Cerebellar nuclear complex (tissue), 1 donor: Measurements from ENCODE around the gene PRRT2.
"Not testable (repeated sequence)": the region's sequence is repeated elsewhere in the genome, so short reads cannot be mapped to it uniquely, and the experiment has no call there.

Experiments
- DNase-seq, 2 experiments: peaks; one replicate each; lab custom pipeline; 2025; lab: John Stamatoyannopoulos, UW

The PRRT2 gene

DNA sequence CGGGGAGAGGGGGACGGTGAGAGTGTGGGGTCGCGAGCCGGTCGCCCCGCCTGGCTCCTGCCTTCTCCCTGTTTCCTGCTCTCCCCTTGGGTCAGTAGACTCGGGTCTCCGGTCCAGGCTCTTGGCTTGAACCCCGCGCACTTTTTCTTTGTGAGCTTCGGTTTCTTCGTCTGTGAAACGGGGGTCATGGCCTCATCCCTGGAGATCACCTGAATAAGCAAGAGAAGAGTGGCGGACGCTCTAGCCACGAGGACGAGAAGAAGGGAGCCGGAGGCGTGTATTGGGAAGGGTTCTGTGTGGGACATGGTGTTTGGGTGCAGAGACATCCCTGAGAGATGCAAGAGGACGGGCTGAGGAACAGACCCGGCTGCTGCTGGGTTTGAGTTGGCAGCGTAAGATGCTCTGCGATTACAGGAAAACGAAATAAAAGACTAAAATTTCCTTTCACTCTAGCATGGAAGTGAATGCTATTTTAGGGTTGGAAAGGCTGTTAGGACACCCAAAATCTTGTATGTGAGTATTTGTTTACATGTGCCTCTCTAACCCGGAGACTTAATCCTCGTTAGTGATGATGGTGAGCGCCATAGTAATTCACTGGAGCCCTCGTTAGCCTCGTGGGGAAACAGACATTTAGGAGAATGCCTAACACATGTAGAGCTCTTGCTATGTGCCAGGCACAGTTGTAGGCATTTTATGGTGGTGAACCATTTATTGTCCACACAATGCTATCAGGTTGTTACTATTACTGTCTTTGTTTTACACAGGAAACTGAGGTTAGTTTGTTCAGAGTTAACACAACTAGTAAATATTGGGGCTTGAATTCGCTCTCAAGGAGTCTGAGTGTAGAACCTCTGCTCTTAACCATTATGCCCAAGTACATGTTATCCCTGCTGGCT, 20.8 kb upstream of the PRRT2 start:
- no peak for DNase-seq

- DNase-seq: no peak
Observed at GRCh38 chr16:29791845-29792807, 19.9 kb upstream of the PRRT2 start.

- DNase-seq: not testable (repeated sequence)
Observed at GRCh38 chr16:29793153-29793552, 18.8 kb upstream of the PRRT2 start.

GRCh38 chr16:29794231-29794710, 17.7 kb upstream of the PRRT2 start:
- no peak for DNase-seq

- DNase-seq: no peak
Observed at GRCh38 chr16:29802416-29802935, 9.5 kb upstream of the PRRT2 start.

- no peak for DNase-seq
Observed at GRCh38 chr16:29804020-29804419, 8.0 kb upstream of the PRRT2 start.

DNA sequence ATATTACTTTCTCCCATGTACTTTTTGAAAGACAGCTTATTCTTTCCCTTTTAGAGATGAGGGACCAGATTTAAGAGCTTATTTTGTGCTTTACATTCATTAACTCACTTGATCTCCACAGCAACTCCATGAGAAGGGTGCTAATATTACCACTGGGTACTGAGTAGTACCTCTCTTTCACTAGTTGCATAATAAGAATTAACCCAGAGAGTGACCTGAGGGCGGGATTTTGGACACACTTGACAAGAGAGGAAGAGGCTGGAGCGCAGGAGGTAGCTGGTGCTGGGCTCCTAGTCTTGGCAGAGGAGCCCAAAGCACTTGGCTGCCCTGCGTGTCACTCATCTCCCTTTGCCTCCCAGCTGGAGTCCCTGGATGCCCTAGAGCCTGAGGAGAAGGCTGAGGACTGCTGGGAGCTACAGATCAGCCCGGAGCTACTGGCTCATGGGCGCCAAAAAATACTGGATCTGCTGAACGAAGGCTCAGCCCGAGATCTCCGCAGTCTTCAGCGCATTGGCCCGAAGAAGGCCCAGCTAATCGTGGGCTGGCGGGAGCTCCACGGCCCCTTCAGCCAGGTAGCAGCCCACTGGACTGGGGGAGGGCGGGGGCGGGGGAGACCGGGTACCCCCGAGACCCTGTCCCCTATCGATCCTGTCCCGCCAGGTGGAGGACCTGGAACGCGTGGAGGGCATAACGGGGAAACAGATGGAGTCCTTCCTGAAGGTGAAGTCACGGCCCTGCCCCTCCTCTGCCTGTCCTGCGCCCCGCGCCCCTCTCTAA, 7.3 kb upstream of the PRRT2 start:
- no peak for DNase-seq

- DNase-seq: peak; percentile 67 to 94
Observed at GRCh38 chr16:29805232-29806098, 6.5 kb upstream of the PRRT2 start.

DNA sequence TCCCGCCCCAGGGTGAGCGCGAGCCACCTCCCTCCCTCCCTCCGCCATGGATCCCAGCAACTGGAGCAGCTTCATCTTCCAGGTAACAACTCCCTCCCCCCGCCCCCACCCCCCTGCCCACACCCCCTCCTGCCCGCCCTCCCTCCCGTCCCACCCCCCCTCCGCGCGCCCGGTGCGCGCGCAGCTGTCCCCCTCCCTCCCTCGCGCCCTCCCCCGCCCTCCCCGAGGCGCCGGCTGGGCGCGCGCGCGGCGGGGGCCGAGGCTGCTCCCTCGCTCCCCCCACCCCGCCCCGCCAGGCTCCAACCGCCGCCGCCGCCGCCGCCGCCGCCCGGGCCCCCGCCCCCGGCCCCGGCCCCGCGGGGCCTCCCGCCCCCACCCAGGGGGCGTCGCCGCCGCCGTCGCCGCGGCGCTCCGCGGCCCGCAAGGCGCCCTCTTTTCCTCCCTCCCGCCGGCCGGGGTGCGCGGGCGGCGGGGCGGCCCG, 5.9 kb upstream of the PRRT2 start, which contains the start of gene MAZ:
TSS of gene MAZ (plus strand) at position 431 of the 481 bp plus-strand sequence. CDS start 173 bp downstream, outside the sequence.
- DNase-seq: no peak

DNA sequence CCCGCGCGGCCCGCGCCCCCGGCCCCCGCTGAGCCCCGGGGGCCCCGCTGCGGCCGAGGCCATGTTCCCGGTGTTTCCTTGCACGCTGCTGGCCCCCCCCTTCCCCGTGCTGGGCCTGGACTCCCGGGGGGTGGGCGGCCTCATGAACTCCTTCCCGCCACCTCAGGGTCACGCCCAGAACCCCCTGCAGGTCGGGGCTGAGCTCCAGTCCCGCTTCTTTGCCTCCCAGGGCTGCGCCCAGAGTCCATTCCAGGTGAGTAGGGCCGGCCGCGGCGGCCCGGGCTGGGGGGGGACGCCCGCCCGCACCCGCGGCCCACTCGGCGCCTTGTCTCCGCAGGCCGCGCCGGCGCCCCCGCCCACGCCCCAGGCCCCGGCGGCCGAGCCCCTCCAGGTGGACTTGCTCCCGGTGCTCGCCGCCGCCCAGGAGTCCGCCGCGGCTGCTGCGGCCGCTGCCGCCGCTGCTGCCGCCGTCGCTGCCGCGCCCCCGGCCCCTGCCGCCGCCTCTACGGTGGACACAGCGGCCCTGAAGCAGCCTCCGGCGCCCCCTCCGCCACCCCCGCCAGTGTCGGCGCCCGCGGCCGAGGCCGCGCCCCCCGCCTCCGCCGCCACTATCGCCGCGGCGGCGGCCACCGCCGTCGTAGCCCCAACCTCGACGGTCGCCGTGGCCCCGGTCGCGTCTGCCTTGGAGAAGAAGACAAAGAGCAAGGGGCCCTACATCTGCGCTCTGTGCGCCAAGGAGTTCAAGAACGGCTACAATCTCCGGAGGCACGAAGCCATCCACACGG, 5.2 kb upstream of the PRRT2 start:
- DNase-seq: no peak

DNA sequence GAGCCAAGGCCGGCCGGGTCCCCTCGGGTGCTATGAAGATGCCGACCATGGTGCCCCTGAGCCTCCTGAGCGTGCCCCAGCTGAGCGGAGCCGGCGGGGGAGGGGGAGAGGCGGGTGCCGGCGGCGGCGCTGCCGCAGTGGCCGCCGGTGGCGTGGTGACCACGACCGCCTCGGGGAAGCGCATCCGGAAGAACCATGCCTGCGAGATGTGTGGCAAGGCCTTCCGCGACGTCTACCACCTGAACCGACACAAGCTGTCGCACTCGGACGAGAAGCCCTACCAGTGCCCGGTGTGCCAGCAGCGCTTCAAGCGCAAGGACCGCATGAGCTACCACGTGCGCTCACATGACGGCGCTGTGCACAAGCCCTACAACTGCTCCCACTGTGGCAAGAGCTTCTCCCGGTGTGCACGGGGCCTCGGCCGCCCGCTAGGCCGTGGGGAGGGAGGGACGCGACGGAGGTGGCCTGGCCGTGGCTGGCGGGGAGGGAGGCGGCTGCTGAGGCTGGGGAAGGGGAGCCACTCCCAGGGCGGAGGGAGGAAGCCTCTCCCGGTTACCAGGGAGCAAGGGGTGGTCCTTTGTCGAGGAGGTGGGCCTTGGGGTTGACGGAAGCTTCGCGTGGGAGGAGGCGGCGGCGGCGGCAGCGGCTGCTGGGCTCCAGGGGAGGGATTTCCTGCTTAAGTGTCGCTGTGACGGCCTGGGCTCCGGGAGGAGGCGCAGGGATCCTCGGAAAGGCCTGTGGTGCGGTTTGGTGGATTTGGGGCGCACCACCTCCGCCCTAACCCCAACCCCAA, 4.4 kb upstream of the PRRT2 start:
- peak; percentile 47 to 61 for DNase-seq

- no peak for DNase-seq
Observed at GRCh38 chr16:29808219-29808900, 3.6 kb upstream of the PRRT2 start.

GRCh38 chr16:29809031-29809747, 2.8 kb upstream of the PRRT2 start:
- no peak for DNase-seq

DNA sequence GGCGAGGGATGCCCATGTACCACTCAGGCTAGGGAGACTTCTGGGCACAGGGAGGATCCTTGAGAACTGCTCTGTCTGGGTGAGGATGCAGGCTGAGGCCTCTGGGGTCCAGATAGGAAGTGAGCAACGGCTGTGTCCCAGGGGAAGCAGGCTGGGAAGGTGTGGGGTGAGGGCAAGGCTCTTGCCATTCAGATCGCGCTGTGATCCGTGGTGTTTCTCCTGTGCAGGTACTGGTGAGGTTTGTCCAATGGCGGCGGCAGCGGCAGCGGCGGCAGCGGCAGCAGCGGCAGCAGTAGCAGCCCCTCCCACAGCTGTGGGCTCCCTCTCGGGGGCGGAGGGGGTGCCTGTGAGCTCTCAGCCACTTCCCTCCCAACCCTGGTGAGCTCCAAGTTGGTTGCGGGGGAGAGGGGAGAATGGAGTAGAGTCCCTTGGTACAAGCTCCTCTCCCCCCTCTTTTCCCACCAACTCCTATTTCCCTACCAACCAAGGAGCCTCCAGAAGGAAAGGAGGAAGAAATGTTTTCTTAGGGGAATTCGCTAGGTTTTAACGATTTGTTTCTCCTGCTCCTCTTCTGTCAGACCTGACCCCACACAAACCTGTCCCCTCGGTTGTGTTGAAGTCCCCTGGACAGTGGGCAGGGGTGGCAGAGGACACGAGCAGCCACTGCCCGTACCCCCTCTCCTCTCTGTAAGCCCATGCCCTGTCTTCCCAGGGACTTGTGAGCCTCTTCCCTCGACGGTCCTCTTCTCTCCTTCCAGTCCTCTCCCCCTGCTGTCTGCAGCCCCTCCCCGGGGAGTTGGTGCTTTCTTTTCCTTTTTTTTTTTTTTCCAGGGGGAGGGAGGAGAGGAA, 1.9 kb upstream of the PRRT2 start:
- no peak for DNase-seq

DNA sequence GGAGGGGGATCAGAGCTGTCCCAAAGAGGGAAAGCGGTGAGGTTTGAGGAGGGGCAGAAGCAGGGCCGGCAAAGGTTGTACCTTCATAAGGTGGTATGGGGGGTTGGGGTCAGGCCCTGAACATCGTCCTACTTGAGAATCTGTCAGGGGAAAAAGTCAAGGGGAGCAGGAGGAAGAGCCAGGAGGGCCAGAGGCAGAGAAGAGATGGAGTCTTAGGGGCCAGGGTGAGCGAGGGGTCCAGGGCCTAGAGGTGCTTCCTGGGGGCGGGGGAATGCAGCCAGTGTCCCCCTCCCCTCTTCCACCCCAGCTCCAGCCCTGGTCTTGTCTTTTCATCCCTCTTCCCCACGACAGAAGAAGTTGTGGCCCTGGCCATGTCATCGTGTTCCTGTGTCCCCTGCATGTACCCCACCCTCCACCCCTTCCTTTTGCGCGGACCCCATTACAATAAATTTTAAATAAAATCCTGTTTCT, 1.3 kb upstream of the PRRT2 start:
- DNase-seq: no peak
